GM12878 (cell line): ENCODE measurements around the gene GLRA1. TPM values are rescaled to one million over a fixed set of nuclear protein-coding genes. Genes with fewer than 3 reads are reported as not detected.

Experiments
- ATAC-seq: fragments of 200-7000 bp; cut with Tn5 transposase; 3 replicates; pipeline ENCODE4 v1.9.1; 2020; ENCODE audit warnings: mild to moderate bottlenecking, moderate library complexity
- BruUV-seq: library from RNA; stranded (reverse); fragments of 400-500 nt; replicated peaks from 2 replicates; lab custom pipeline; 2021; lab: Mats Ljungman, UMichigan
- CTCF ChIA-PET: fragments of 300-600 bp; sonication (Branson Sonifier 250); formaldehyde crosslinking; extraction: SDS; loops from one replicate; lab custom pipeline; 2021; ENCODE audit warnings: inconsistent platforms; lab: Yijun Ruan, JAX
- POLR2A ChIA-PET: fragments of 350-600 bp; formaldehyde crosslinking; extraction: SDS; loops from one replicate; lab custom pipeline; 2021; ENCODE audit warnings: inconsistent platforms; lab: Charles Lee
- RAD21 ChIA-PET: fragments of 300-600 bp; sonication (Branson Sonifier 250); formaldehyde crosslinking; loops from one replicate; lab custom pipeline; 2023; ENCODE audit warnings: antibody characterized with exemption; ENCODE audit not compliant: unreplicated experiment; lab: Charles Lee
- SMC1A ChIA-PET: fragments of 300-600 bp; sonication (Branson Sonifier 250); formaldehyde crosslinking; loops from one replicate; lab custom pipeline; 2023; ENCODE audit not compliant: unreplicated experiment, uncharacterized antibody; lab: Charles Lee
- DNase-seq: peaks from one replicate; pipeline ENCODE4 v3.0.0-alpha.2; 2011; ENCODE audit warnings: low read depth, low spot score
- FAIRE-seq: peaks from 3 replicates; lab custom pipeline; 2011; peaks lifted over from hg19 to GRCh38; lab: Jason Lieb, UNC
- H2AFZ ChIP-seq: 2 replicates; pipeline ENCODE4 v1.6.0; 2011; ENCODE audit warnings: low read depth, low read length, control low read depth; ENCODE audit not compliant: control insufficient read depth
- H3K27ac ChIP-seq: 2 replicates; pipeline ENCODE4 v1.5.1; 2011; ENCODE audit warnings: control low read depth; ENCODE audit not compliant: control insufficient read depth, insufficient read depth
- H3K27me3 ChIP-seq, 2 experiments: replicated peaks in 1 of 2; 2 replicates each; pipeline versions ENCODE4 v1.6.0 to v1.6.1; 2011; ENCODE audit warnings: low read length in 1 of 2; ENCODE audit not compliant: control insufficient read depth in 2 of 2, insufficient read depth in 2 of 2
- H3K36me3 ChIP-seq, 2 experiments: 2 replicates each; pipeline ENCODE4 v1.5.1; 2011; ENCODE audit warnings: low read length in 1 of 2; ENCODE audit not compliant: control insufficient read depth in 2 of 2, insufficient read depth in 2 of 2
- H3K4me1 ChIP-seq: 2 replicates; pipeline ENCODE4 v1.6.1; 2011; ENCODE audit warnings: mild to moderate bottlenecking, low read length, moderate library complexity, mixed read lengths; ENCODE audit not compliant: control insufficient read depth, insufficient read depth
- H3K4me2 ChIP-seq: 2 replicates; pipeline ENCODE4 v1.6.0; 2011; ENCODE audit warnings: control low read depth; ENCODE audit not compliant: control insufficient read depth, insufficient read depth
- H3K4me3 ChIP-seq: fragments of 200-600 bp; sonication (generic); 2 replicates; pipeline ENCODE4 v1.5.1; 2016
- H3K79me2 ChIP-seq: 2 replicates; pipeline ENCODE4 v1.6.0; 2011; ENCODE audit warnings: low read length; ENCODE audit not compliant: control insufficient read depth, insufficient read depth
- H3K9ac ChIP-seq: 2 replicates; pipeline ENCODE4 v1.8.0; 2011; ENCODE audit warnings: low read length, control low read depth, mixed read lengths; ENCODE audit not compliant: control insufficient read depth, insufficient read depth
- H3K9me3 ChIP-seq: replicated peaks from 3 replicates; pipeline ENCODE4 v1.5.1; 2011; ENCODE audit warnings: mild to moderate bottlenecking, low read length; ENCODE audit not compliant: control insufficient read depth, insufficient read depth
- H4K20me1 ChIP-seq: 2 replicates; pipeline ENCODE4 v1.6.0; 2011; ENCODE audit not compliant: control insufficient read depth, insufficient read depth
- CEBPB ChIP-seq, 2 experiments: fragments of 150-350 bp in 1 of 2; IDR thresholded peaks; 2 replicates each; pipeline ENCODE4 v1.6.1; 2012 to 2014; ENCODE audit warnings: low read depth in 2 of 2, low read length in 2 of 2, borderline replicate concordance in 1 of 2, inconsistent platforms in 1 of 2
- E2F8 ChIP-seq: fragments of 450-650 bp; IDR thresholded peaks from 2 replicates; pipeline ENCODE4 v1.6.1; 2018; ENCODE audit warnings: mild to moderate bottlenecking, low read depth, moderate library complexity; ENCODE audit not compliant: partially characterized antibody
- ESRRA ChIP-seq: IDR thresholded peaks from 2 replicates; pipeline ENCODE4 v1.6.1; 2012; ENCODE audit warnings: mild to moderate bottlenecking, low read length, improper control_type of control experiment
- HDAC6 ChIP-seq: fragments of 200-600 bp; sonication (generic); IDR thresholded peaks from one replicate; pipeline ENCODE4 v1.8.0; 2017; ENCODE audit warnings: antibody characterized with exemption; ENCODE audit not compliant: unreplicated experiment
- IRF4 ChIP-seq: IDR thresholded peaks from 2 replicates; pipeline ENCODE4 v1.6.1; 2011; ENCODE audit warnings: low read depth, low read length
- KLF5 ChIP-seq: fragments of 450-650 bp; IDR thresholded peaks from 2 replicates; pipeline ENCODE4 v1.6.1; 2014; ENCODE audit warnings: mild to moderate bottlenecking; ENCODE audit not compliant: partially characterized antibody
- MLLT1 ChIP-seq: fragments of 450-650 bp; IDR thresholded peaks from 2 replicates; pipeline ENCODE4 v1.6.1; 2016; ENCODE audit warnings: mild to moderate bottlenecking
- NFYA ChIP-seq: IDR thresholded peaks from 2 replicates; pipeline ENCODE4 v1.6.1; 2011; ENCODE audit warnings: low read depth, mild to moderate bottlenecking, low read length, improper control_type of control experiment, borderline replicate concordance
- RUNX3 ChIP-seq: IDR thresholded peaks from 2 replicates; pipeline ENCODE4 v1.6.1; 2012; ENCODE audit warnings: low read length, inconsistent platforms
- SMAD5 ChIP-seq: IDR thresholded peaks from 2 replicates; pipeline ENCODE4 v1.6.1; 2016; ENCODE audit warnings: antibody characterized with exemption, low read depth
- SRF ChIP-seq, 2 experiments: IDR thresholded peaks; 2 replicates each; pipeline ENCODE4 v1.6.1; 2011; ENCODE audit warnings: low read depth in 2 of 2, low read length in 2 of 2, mild to moderate bottlenecking in 1 of 2, moderate library complexity in 1 of 2
- SUPT20H ChIP-seq: IDR thresholded peaks from 2 replicates; pipeline ENCODE4 v1.6.1; 2011; ENCODE audit warnings: low read depth, mild to moderate bottlenecking, low read length, moderate library complexity, borderline replicate concordance; ENCODE audit not compliant: control insufficient read depth
- ZNF207 ChIP-seq: fragments of 450-650 bp; IDR thresholded peaks from 2 replicates; pipeline ENCODE4 v1.6.1; 2014; ENCODE audit warnings: antibody characterized with exemption, mild to moderate bottlenecking, borderline replicate concordance
- WGBS: methylation state at CpG from one replicate; pipeline ENCODE4 v1.1.6; 2016; ENCODE audit warnings: low lambda C conversion rate; ENCODE audit not compliant: insufficient replicate concordance, insufficient coverage; ENCODE audit errors: missing lambda C conversion rate; 5-methylcytosine and 5-hydroxymethylcytosine counted together
- in situ Hi-C: fragments of 300-500 bp; cut with MboI; formaldehyde crosslinking; loops from 9 replicates; pipeline ENCODE4 v1.14.3; 2018; ENCODE audit warnings: mixed read lengths
- intact Hi-C: fragments of 100-400 bp; cut with micrococcal nuclease; formaldehyde crosslinking; loops from one replicate; pipeline ENCODE4 v1.14.2; 2022; ENCODE audit not compliant: unreplicated experiment
- polyA plus RNA-seq, 11 experiments: library from polyadenylated mRNA; depleted of rRNA in 4 of 11; unstranded in 6 of 11; stranded (reverse) in 5 of 11; fragments of >200 nt; fragmentation: Nextera tagmentation in 4 of 11; fragmentation: Illumina TruSeq in 1 of 11; extraction: Ambion mirVana in 4 of 11; extraction: Trizol in 1 of 11; gene quantifications; 1 replicate in 1 of 11; 2 replicates in 10 of 11; pipeline versions ENCODE4 v1.2.1 to v1.2.3, GENCODE V29; 2011 to 2016; ENCODE audit warnings: inconsistent platforms in 2 of 11, missing spikeins in 2 of 11, low read depth in 1 of 11
- total RNA-seq, 4 experiments: library from RNA; depleted of rRNA in 3 of 4; stranded (reverse); fragments of >200 nt in 3 of 4; fragmentation: Illumina TruSeq in 1 of 4; extraction: Trizol in 1 of 4; gene quantifications; 2 replicates each; pipeline versions ENCODE4 v1.2.1 to v1.2.3, GENCODE V29; 2013 to 2021
- TF ChIP-seq, protein P1 (sequence below): IDR thresholded peaks from 2 replicates; pipeline ENCODE4 v1.6.1; 2012; ENCODE audit warnings: low read depth, low read length, improper control_type of control experiment

GLRA1 gene
- total and polyA plus RNA-seq, 10 of the 15 experiments (the other 5 are each of a cell fraction or from before 2014, with no cell fraction given), result not detected

DNA sequence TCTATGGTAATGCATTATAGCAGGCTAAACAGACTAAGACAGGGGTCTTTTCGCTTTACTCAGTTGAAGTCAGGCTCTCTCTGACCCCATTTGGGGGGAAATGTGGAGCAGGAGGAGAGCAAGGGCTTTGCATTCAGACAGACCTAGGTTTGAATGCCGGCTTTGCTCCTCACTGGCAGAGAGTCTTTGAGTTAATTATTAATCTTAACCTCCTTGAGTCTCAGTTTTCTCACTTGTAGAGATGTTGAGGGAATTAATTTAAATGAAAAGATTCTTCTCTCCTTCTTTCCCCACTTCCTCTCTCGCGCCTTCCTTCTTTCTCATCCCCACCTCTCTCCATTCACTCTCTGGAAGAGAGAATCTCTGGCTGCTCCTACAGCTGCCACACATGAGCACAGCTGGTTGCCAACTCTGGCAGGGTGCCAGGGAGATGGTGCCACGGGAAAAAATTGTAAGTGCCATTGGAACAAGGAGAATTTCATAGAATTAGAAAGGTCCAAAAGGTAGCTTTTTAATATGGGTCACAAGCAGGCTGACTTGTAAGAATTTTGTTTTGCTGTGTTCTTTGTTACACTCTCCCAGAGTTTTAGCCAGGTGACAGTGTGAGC lies 25.2 kb upstream of the GLRA1 start:
- Histone ChIP-seq H3K27ac (no peak overlapping the region), H4K20me1 (no peaks in the 10 kb centered on the region), H3K4me1 (no peaks in the 10 kb centered on the region), H3K9ac (no peak overlapping the region), H3K36me3 (no peaks in the 10 kb centered on the region), H2AFZ (no peak overlapping the region), H3K4me3 (no peak overlapping the region), H3K9me3 (no peaks in the 10 kb centered on the region), H3K4me2 (no peak overlapping the region), H3K79me2 (no peaks in the 10 kb centered on the region), H3K27me3 (no peaks in the 10 kb centered on the region)
- no peak for FAIRE-seq
- TF ChIP-seq KLF5 (no peak), RUNX3 (no peak), SRF (IDR thresholded peaks at IDR 0.05; ENCODE audit: low read depth in 2 of 2, low read length in 2 of 2) (no peak), MLLT1 (no peak), CEBPB (IDR thresholded peaks at IDR 0.05; ENCODE audit: borderline replicate concordance in 1 of 2, low read depth in 2 of 2, low read length in 2 of 2) (no peak), HDAC6 (no peak), IRF4 (no peak), E2F8 (no peak), NFYA (no peak), SMAD5 (no peak), ZNF207 (no peak), ESRRA (no peak), SUPT20H (no peak)
- TF ChIP-seq, protein P1, sequence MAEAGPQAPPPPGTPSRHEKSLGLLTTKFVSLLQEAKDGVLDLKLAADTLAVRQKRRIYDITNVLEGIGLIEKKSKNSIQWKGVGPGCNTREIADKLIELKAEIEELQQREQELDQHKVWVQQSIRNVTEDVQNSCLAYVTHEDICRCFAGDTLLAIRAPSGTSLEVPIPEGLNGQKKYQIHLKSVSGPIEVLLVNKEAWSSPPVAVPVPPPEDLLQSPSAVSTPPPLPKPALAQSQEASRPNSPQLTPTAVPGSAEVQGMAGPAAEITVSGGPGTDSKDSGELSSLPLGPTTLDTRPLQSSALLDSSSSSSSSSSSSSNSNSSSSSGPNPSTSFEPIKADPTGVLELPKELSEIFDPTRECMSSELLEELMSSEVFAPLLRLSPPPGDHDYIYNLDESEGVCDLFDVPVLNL, result no peak
- ATAC-seq, result no peak
- WGBS, result 16% methylated on average over 5 of the region's 5 CpGs
- CTCF ChIA-PET, result interaction anchor here (1.4 to 1.9 kb wide), 2 partner anchors 48 to 125 kb away, joined by 3 to 7 read pairs; no protein-coding TSS in a partner anchor
- SMC1A ChIA-PET, result interaction anchor here (1.4 to 1.7 kb wide), 2 partner anchors 13 to 47 kb away, joined by 3 to 4 read pairs; no protein-coding TSS in a partner anchor
- DNase-seq, result no peak
- no TSS peak for BruUV-seq
- intact Hi-C loops (no loop called here), in situ Hi-C loops (no loop called here)
- RAD21 ChIA-PET, result no interaction called here
- POLR2A ChIA-PET, result no interaction called here
